Activated T-cell treated with anti-CD3 and anti-CD28 coated beads, Interleukin-2, amount 50 U/mL, for 4 hours (primary cell): ENCODE results near the gene LAMP5. TPM values are rescaled to one million over a fixed set of nuclear protein-coding genes. Genes with fewer than 3 reads are reported as not detected.

ENCODE experiments used
- ATAC-seq, 2 donors: fragments of 200-7000 bp; cut with Tn5 transposase; one replicate each; pipeline ENCODE4 v1.10.0; 2021
- DNase-seq: peaks from one replicate; pipeline ENCODE4 v3.0.0-alpha.2; 2020
- H3K27me3 Mint-ChIP-seq: one replicate; pipeline ENCODE4 v1.8.0; 2021; ENCODE audit warnings: low read depth, mixed read lengths
- H3K36me3 Mint-ChIP-seq: one replicate; pipeline ENCODE4 v1.8.0; 2022; ENCODE audit warnings: mixed read lengths; ENCODE audit not compliant: insufficient read depth
- H3K4me1 Mint-ChIP-seq: one replicate; pipeline ENCODE4 v1.8.0; 2021; ENCODE audit warnings: low read depth, mixed read lengths
- H3K4me3 Mint-ChIP-seq: one replicate; pipeline ENCODE4 v1.8.0; 2021; ENCODE audit warnings: mild to moderate bottlenecking, moderate library complexity, mixed read lengths
- H3K9me3 Mint-ChIP-seq: one replicate; pipeline ENCODE4 v1.8.0; 2021; ENCODE audit warnings: mixed read lengths
- total RNA-seq, 3 donors: library from RNA; stranded (reverse); gene quantifications; one replicate each; pipeline ENCODE4 v1.2.1, GENCODE V29; 2021

The LAMP5 gene
- total RNA-seq, 3 donors from 2014 or later: not detected

DNA sequence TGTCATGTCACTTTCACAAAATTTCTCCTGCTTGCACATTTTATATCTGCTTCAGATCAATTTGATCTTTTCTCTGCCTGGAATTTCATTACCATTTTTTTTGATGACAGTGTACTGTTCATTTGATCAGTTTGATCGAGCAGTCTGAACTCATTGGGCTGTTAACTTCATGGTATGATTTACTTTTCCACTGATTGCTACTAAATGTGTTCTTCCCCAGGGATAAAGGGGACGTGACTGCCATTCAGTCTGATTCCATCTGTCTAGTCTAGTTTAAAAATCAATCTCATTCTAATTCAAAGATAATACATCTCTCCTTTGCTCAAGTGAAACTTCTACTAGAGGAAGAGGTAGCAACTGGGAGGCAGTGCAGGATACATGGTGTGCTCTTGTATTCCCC is 21.1 kb downstream of the LAMP5 start:
- ATAC-seq (no peak), DNase-seq (no peak)
- no peaks in the 10 kb centered on the region for H3K27me3 Mint-ChIP-seq
- H3K36me3 Mint-ChIP-seq: no peaks in the 10 kb centered on the region
- H3K4me1 Mint-ChIP-seq: no peaks in the 10 kb centered on the region
- no peak overlapping the region for H3K4me3 Mint-ChIP-seq
- H3K9me3 Mint-ChIP-seq: peaks cover 4% of the 10 kb centered on the region

DNA sequence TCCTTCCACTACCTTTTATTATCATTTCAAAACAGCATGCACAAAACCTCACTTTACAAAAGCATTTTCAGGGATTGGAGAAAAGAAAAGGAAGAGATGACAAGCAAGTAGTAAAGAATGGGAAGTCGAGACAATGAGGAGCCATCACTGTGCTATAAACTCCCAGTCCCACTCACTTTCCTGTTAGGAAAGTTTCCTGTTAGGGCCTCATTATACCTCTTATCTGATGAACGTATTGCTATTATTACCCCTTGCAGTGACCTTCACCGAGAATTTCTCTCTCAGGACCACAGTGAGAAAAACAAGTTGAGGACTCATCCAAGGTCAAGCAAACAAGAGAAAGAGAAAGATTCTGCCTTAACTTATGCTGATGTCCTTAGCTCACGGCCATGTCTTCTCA is 28.8 kb downstream of the LAMP5 start:
- Mint-ChIP-seq H3K4me3 (no peak overlapping the region), H3K36me3 (no peaks in the 10 kb centered on the region), H3K27me3 (peaks cover 4% of the 10 kb centered on the region), H3K4me1 (no peaks in the 10 kb centered on the region), H3K9me3 (no peaks in the 10 kb centered on the region)
- no peak for DNase-seq
- no peak for ATAC-seq

DNA sequence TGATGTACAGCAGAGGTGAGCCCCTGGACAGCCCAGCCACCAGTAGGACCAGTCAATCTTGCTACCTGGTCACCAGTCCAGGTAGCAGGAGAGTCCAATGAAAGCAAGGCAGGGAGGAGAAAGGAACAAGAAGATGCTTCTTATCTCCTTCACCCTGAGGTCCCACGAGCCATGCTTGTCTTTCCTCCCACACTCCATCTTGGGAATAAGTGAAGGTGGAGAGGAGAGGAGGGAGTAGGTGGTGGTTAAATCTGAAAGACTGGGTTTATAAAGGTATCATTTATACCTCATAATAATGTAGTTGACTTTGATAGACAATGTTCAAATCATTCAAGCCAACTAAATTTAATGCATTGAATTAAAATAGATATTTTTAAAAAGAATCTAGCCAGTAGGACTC is 35.9 kb downstream of the LAMP5 start:
- no peaks in the 10 kb centered on the region for H3K4me1 Mint-ChIP-seq

DNA sequence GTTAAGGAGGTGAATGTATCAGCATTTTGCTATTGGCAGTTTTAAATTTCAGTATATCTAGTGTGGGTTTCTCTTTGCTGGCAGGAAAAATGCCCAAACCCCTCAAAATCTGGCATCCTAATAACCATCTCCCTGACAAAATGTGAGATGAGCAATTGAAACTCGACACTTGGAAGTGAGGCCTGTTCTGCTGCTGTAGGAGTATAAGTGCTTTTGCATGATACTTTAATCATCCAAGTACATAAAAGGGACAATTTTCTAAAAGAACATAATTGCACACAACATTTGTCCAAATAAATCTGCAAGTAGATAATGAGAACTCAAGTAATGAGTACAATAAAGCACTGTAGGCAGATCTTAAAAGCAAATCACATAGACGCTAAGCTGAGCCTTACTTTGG is 36.5 kb downstream of the LAMP5 start:
- Mint-ChIP-seq H3K4me1 (no peaks in the 10 kb centered on the region), H3K4me3 (no peak overlapping the region), H3K36me3 (no peaks in the 10 kb centered on the region), H3K9me3 (no peaks in the 10 kb centered on the region), H3K27me3 (no peaks in the 10 kb centered on the region)
- no peak for DNase-seq
- no peak for ATAC-seq

More for the DNA sequence above, 35.9 kb downstream of the LAMP5 start:
- H3K27me3 Mint-ChIP-seq: no peaks in the 10 kb centered on the region
- no peak overlapping the region for H3K4me3 Mint-ChIP-seq
- no peak for ATAC-seq
- H3K36me3 Mint-ChIP-seq: no peaks in the 10 kb centered on the region
- no peaks in the 10 kb centered on the region for H3K9me3 Mint-ChIP-seq
- DNase-seq: no peak

DNA sequence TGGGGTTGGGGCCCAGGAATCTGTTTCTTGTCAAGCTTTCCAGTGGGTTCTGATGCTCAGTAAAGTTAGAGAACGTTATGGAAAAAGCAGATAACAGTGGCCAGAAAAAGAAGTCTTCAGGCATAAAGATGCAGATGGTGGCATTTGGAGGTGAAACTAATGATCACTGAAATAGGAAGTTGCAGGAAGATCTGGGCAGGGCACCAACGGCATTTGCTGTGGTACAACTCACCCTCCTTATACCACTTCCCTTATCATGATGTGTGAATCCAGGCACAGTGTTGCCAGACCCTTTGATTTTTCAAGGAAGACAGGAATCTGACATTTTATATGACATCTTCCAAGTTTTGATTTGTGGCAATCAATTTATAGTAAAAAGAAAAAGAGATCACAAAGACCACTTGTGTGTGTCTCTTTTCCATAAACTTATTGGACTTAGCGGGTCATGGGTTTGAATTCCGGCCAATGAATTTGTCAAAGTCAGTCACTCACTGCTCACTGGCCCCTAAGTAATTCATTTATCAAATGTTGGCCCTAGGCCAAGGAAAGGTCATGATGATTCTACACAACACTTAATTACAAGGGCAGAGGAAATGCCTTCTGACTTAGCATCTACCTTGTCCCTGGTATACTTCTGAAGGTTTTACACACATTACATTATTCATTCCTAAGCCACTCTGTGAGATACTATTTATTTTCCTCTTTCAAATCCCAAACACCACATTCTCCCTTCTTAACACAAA is 37.6 kb downstream of the LAMP5 start:
- Mint-ChIP-seq H3K36me3 (no peaks in the 10 kb centered on the region), H3K4me1 (no peaks in the 10 kb centered on the region), H3K4me3 (no peak overlapping the region), H3K9me3 (no peaks in the 10 kb centered on the region), H3K27me3 (no peaks in the 10 kb centered on the region)
- DNase-seq (no peak), ATAC-seq (no peak)

DNA sequence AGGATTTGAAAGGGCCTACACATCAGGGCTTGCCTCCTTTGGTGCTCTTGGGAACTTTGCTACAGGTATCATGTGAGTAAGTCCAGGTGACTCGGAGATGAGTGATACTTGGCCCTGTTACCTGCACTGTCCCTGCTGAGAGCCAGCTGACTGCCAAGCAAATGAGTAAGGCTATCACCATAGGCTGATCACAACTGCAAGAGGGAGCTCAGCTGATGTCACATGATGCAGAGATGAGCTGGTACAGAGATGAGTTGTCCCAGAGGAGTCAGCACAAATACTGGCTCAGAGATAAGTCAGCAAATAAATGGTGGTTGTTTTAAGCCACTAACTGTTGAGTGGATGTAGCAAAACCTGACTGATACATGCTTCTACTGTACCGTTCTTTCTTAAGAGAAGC is 41.4 kb downstream of the LAMP5 start:
- Mint-ChIP-seq H3K4me3 (no peak overlapping the region), H3K9me3 (no peaks in the 10 kb centered on the region), H3K4me1 (no peaks in the 10 kb centered on the region), H3K27me3 (no peaks in the 10 kb centered on the region), H3K36me3 (no peaks in the 10 kb centered on the region)
- DNase-seq: no peak
- ATAC-seq: no peak

DNA sequence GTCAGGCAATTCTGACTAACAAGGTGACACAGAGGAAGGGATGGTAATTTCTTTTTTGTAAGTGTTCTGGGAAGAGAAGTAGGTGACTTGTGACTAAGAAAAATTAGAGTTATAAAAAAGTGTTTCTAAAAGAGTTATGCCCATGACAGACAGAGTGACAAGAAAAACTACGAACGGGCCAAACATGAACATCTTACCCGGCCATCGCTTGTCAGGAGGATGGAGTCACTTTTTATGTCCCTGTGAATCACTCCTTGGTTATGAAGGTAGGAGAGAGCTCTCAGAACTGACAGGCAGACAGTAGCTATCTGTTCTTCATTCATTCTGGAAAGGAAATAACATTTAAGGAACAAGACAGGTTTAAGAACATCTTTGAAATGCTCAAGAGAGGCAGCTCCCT is 43.0 kb downstream of the LAMP5 start:
- no peaks in the 10 kb centered on the region for H3K36me3 Mint-ChIP-seq
- H3K27me3 Mint-ChIP-seq: no peaks in the 10 kb centered on the region
- ATAC-seq (no peak), DNase-seq (no peak)
- no peaks in the 10 kb centered on the region for H3K9me3 Mint-ChIP-seq
- H3K4me3 Mint-ChIP-seq: no peak overlapping the region
- H3K4me1 Mint-ChIP-seq: no peaks in the 10 kb centered on the region

DNA sequence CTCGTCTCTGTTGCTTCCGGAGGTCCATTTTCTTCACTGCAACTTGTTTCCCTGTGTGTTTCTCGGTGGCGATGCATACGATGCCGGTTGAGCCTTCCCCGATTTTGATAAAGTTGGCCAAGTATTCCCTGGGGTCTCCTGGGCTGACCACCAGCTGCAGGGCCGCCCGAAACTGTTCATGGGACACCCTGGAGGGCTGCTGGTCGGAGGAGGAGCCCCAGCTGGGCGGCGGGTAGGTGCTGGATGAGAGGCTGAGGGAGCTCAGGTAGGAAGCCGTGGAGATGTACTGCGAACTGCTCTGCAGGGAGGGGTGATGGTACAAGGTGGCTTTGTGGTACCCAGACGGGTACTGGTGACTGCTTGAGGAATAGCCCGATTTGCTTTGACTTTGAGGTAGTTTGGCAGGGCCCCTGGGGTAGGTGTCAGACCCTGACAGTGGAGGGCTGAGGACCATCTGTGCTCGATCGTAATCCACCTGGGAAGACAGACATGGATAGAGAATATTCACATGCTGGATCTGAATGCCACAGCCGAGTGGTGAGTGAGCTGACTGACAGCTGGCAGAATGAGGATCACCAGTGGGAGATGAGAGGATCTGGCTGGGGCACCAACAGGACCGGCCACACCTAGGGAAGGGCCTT is 51.6 kb downstream of the LAMP5 start:
- Mint-ChIP-seq H3K4me1 (no peaks in the 10 kb centered on the region), H3K4me3 (no peak overlapping the region), H3K9me3 (no peaks in the 10 kb centered on the region), H3K27me3 (no peaks in the 10 kb centered on the region), H3K36me3 (no peaks in the 10 kb centered on the region)
- DNase-seq: no peak
- ATAC-seq: no peak

DNA sequence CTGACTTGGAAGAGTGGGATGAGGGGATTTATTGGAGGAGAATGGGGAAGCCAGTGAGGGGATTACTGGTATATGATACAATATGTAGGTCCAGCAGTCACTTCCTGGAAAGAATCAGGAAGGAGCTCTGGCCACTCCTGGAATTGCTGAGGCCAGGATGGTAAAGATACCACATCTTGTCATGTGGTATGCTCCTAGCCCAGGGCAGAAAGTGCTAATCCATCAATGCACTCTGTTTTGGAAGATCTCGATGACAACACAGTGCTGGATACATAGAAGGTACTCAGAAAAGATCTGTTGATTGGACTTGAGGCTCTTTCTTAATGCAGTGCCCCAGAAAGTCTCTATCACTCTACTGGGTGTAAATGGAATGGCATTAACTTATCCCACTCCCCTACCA is 52.6 kb downstream of the LAMP5 start:
- Mint-ChIP-seq H3K4me1 (no peaks in the 10 kb centered on the region), H3K4me3 (no peak overlapping the region), H3K36me3 (no peaks in the 10 kb centered on the region), H3K9me3 (no peaks in the 10 kb centered on the region), H3K27me3 (no peaks in the 10 kb centered on the region)
- no peak for DNase-seq
- ATAC-seq: no peak

DNA sequence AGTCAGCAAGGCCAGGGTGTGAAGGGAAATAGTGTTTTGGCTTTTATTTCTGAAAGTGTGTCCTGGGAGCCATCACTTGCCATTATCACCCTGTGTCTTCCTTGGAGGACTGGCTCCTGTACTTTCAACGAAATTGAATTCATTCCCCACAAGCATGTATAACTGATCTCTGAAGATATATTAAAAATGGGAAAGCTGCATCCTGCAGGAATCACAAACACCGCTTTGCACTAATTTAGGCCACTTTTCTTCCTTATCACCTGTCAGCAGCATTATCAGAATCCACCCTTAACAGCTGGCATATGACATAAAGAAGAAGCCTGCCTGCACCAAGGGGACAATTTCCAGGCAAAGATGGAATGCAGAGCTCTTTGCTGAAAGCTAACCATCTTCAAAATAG is 56.2 kb downstream of the LAMP5 start:
- H3K4me3 Mint-ChIP-seq: no peak overlapping the region
- no peaks in the 10 kb centered on the region for H3K27me3 Mint-ChIP-seq
- DNase-seq (no peak), ATAC-seq (no peak)
- no peaks in the 10 kb centered on the region for H3K36me3 Mint-ChIP-seq
- H3K9me3 Mint-ChIP-seq: no peaks in the 10 kb centered on the region
- H3K4me1 Mint-ChIP-seq: no peaks in the 10 kb centered on the region

DNA sequence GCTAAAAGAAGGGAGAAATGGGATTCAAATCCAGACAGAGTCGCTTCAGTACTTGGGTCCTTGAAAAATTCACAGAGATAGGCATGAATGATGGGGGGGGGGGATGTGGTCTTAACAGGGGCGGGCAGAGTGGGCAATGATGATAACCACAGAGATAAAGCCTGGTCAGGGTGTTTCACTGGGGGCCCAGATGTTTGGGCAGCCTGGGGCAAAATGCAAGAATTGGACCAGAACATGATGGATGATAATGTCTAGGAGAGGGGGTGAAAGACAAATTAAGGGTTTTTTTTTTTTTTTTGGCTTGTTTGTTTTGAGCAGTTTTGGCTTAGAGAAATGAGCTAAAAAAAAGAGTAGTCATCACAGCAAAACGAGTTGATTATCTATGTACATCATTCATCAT is 57.4 kb downstream of the LAMP5 start:
- no peaks in the 10 kb centered on the region for H3K9me3 Mint-ChIP-seq
- DNase-seq (no peak), ATAC-seq (no peak)
- no peaks in the 10 kb centered on the region for H3K4me1 Mint-ChIP-seq
- no peaks in the 10 kb centered on the region for H3K27me3 Mint-ChIP-seq
- H3K4me3 Mint-ChIP-seq: no peak overlapping the region
- no peaks in the 10 kb centered on the region for H3K36me3 Mint-ChIP-seq

DNA sequence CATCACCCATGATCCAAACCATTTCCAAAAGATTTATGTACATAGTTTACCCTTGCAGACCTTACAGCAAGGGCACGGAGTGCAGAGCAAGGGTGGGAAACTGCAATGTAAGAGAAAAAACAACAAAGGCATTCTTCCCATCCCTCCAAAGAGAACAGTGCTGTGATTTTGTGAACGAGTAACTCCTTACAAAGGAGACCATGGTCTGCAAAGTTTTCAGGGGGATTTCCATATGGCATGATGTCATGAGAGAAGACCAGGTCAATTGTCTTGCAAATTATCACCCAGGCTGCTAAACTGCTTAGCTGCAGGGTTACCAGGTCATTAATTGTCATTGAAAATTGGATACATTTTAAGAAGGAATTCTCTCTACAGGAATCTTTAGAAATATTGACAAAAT is 58.3 kb downstream of the LAMP5 start:
- ATAC-seq: no peak
- H3K27me3 Mint-ChIP-seq: no peaks in the 10 kb centered on the region
- no peak overlapping the region for H3K4me3 Mint-ChIP-seq
- H3K36me3 Mint-ChIP-seq: no peaks in the 10 kb centered on the region
- H3K4me1 Mint-ChIP-seq: no peaks in the 10 kb centered on the region
- H3K9me3 Mint-ChIP-seq: no peaks in the 10 kb centered on the region
- DNase-seq: no peak

DNA sequence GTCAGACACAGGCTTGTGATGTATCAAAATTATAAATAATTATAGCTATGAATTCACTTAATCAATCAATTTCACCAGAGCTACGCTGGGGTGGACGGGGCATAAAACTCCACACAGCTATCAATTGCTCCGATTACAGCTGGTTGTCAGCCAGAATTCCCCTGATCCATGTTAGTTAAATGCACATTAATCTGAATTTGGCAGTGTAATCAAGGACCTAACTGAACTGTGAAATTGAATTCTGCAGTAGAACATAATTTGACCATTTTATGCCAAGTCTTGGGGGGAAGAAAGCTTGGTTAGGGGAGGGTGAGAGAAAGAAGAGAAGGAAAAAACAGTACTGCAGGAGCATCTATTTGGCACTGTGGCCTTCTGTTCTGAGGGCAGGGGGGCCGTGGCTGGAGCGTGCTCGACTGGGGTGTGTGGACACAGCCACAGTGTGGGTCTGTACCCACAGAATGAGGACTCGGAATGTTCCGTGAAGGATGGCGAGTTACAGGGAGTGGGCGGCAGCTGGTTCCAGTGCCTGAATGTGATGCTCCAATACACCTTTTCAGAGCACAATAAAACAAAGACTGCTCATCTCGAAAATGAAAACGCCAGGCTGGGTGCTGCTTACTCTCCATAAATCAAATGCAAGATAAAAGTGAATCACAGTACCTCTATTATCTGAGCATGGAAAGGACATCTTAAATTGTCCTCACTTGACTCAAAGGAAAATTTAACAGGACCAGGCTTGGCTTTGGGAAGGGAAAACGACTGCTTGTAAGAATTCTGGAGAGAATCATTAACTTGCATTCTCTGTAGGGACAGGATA is 59.2 kb downstream of the LAMP5 start:
- H3K36me3 Mint-ChIP-seq: no peaks in the 10 kb centered on the region
- ATAC-seq (no peak), DNase-seq (no peak)
- H3K27me3 Mint-ChIP-seq: no peaks in the 10 kb centered on the region
- H3K4me1 Mint-ChIP-seq: no peaks in the 10 kb centered on the region
- no peak overlapping the region for H3K4me3 Mint-ChIP-seq
- H3K9me3 Mint-ChIP-seq: no peaks in the 10 kb centered on the region

DNA sequence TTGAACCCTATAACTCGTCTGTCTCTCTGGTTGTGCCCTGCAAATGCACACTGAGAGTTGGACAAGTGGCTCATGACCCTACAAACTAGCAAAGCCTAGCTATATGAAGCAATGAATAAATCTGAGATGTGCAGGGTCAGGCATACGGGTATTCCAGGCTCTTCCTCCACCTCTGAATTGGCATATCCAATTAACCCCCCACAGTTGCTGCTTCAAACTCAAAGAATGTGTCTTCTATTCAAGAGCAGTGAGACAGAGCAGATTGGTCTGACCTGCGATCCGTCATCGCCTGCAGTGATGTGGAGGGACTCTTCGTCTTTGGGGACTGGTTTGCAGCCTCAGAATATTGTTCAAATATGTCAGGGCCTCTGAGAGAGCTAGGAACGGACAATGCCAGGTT is 59.8 kb downstream of the LAMP5 start:
- H3K9me3 Mint-ChIP-seq: no peaks in the 10 kb centered on the region
- ATAC-seq (no peak), DNase-seq (no peak)
- H3K4me1 Mint-ChIP-seq: no peaks in the 10 kb centered on the region
- no peaks in the 10 kb centered on the region for H3K27me3 Mint-ChIP-seq
- H3K4me3 Mint-ChIP-seq: no peak overlapping the region
- H3K36me3 Mint-ChIP-seq: no peaks in the 10 kb centered on the region

DNA sequence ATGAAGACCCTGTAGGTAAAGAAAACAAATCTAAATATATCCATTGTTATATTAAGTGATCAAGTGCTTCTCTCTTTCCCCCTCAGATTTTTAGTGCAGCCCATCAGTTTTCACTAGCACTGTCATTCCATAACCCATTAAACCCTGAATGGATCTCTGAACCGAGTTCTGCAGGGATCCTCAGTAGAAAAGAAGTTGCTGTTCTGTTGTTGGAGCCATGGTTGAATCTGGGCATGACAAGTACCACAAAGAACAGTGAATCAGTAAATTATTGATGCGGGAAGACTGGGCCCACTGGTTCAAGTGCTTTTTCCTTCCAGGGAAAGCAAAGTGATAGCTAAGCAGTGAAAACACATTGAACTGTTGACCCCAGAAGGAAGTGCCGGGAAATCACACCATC is 60.4 kb downstream of the LAMP5 start:
- H3K27me3 Mint-ChIP-seq: no peaks in the 10 kb centered on the region
- H3K4me1 Mint-ChIP-seq: no peaks in the 10 kb centered on the region
- H3K9me3 Mint-ChIP-seq: no peaks in the 10 kb centered on the region
- H3K4me3 Mint-ChIP-seq: no peak overlapping the region
- no peaks in the 10 kb centered on the region for H3K36me3 Mint-ChIP-seq
- DNase-seq: no peak
- no peak for ATAC-seq
